ENCODE data around the gene FRMD8. TPM values are rescaled to one million over a fixed set of nuclear protein-coding genes. Genes with fewer than 3 reads are reported as not detected.
A peak's percentile ranks its signal among the peaks of the same experiment; 100 is the strongest.

The FRMD8 gene
- total and polyA plus RNA-seq, 2 of the 8 experiments (the other 6 are each of a cell fraction or from before 2014, with no cell fraction given): 15.0 to 19.2 TPM

- Histone ChIP-seq H3K27me3 (replicated peaks in 1 of 4; ENCODE audit: control insufficient read depth in 3 of 4, extremely low read depth in 1 of 4, insufficient read depth in 3 of 4, low read length in 3 of 4) (peaks cover 7 to 29% (median 19%) of the 10 kb centered on the region in 4 experiments), H4K5ac (ENCODE audit: insufficient read length, low read depth, low read length) (no peak overlapping the region), H2AK5ac (ENCODE audit: low read depth, low read length) (no peak overlapping the region), H4K91ac (replicated peaks; ENCODE audit: insufficient read length, low read length) (no peak overlapping the region), H3K79me1 (ENCODE audit: low read depth, low read length) (no peaks in the 10 kb centered on the region), H3K27ac (ENCODE audit: low read depth, low read length) (no peak overlapping the region), H3K36me3 (ENCODE audit: control insufficient read depth in 2 of 4, insufficient read depth in 4 of 4, low read length in 3 of 4) (peaks cover 7 to 26% (median 12%) of the 10 kb centered on the region in 4 experiments; a peak in 7 of 8 replicates), H3K4me3 (ENCODE audit: extremely low read depth in 1 of 4, insufficient read depth in 2 of 4, low read depth in 3 of 4, low read length in 4 of 4) (peak overlapping the region; percentile 57 to 73 (median 64)), H2BK20ac (ENCODE audit: low read length) (no peak overlapping the region), H4K20me1 (replicated peaks in 1 of 2; ENCODE audit: control insufficient read depth in 1 of 2, insufficient read depth in 2 of 2, low read length in 2 of 2) (peaks cover 2 to 8% of the 10 kb centered on the region in 2 experiments), H2BK12ac (ENCODE audit: low read depth, low read length) (0 out of 2 replicates have a peak overlapping the region, but pooled peaks have one; percentile 63), H3K23ac (ENCODE audit: insufficient read length) (no peak overlapping the region), H3K14ac (ENCODE audit: insufficient read length) (no peak overlapping the region), H3K9me3 (ENCODE audit: insufficient read depth in 2 of 2, low read depth in 1 of 2, low read length in 1 of 2) (no peaks in the 10 kb centered on the region), H3K4me2 (ENCODE audit: insufficient read depth in 1 of 2, low read depth in 2 of 2, low read length in 2 of 2) (peak overlapping the region; percentile 90 to 100), H2BK15ac (ENCODE audit: low read length) (no peak overlapping the region), H3K23me2 (ENCODE audit: low read depth, low read length) (peaks cover 9% of the 10 kb centered on the region), H2BK120ac (replicated peaks; ENCODE audit: low read depth, low read length) (no peak overlapping the region), H2AFZ (ENCODE audit: low read length) (peak overlapping the region; percentile 72), H3K18ac (ENCODE audit: extremely low read depth, low read length) (no peak overlapping the region; the same call in 1 of the 2 replicates), H3K4me1 (replicated peaks in 1 of 4; ENCODE audit: control insufficient read depth in 3 of 4, insufficient read depth in 4 of 4, low read length in 3 of 4) (peaks cover 0 to 10% (median 3%) of the 10 kb centered on the region in 4 experiments; a peak in 5 of 7 replicates), H3K4ac (replicated peaks; ENCODE audit: insufficient read length, low read depth, low read length) (no peak overlapping the region), H3K79me2 (ENCODE audit: control insufficient read depth in 1 of 2, insufficient read depth in 2 of 2, low read length in 2 of 2) (no peaks in the 10 kb centered on the region), H3K9ac (replicated peaks in 1 of 4; ENCODE audit: extremely low read depth in 1 of 4, low read depth in 3 of 4, low read length in 3 of 4) (no peak overlapping the region; a peak in 1 of 7 replicates), H4K8ac (ENCODE audit: extremely low read depth, insufficient read depth, low read length) (peak overlapping the region; percentile 48; the same call in 1 of the 2 replicates), H3K56ac (replicated peaks; ENCODE audit: insufficient read length, low read depth, low read length) (no peak overlapping the region), H2BK5ac (ENCODE audit: low read depth, low read length) (no peak overlapping the region)
- TF ChIP-seq E2F6 (IDR thresholded peaks at IDR 0.05): peak; percentile 70
- TF ChIP-seq NANOG (IDR thresholded peaks at IDR 0.05; ENCODE audit: insufficient read depth, low read depth, low read length, poor library complexity, severe bottlenecking): no peak
- peak; percentile 24 for TF ChIP-seq KDM4A (IDR thresholded peaks at IDR 0.05; ENCODE audit: low read depth, low read length, severe bottlenecking)
- peak; percentile 59 for TF ChIP-seq MAX (IDR thresholded peaks at IDR 0.05)
- no peak for TF ChIP-seq GTF2F1 (IDR thresholded peaks at IDR 0.05; ENCODE audit: borderline replicate concordance, low read depth, low read length)
- no peak for TF ChIP-seq TBP (IDR thresholded peaks at IDR 0.05; ENCODE audit: low read depth, low read length)
- 0 out of 2 replicates have a peak, but pooled peaks have one; percentile 20 for TF ChIP-seq RBBP5 (IDR thresholded peaks at IDR 0.05; ENCODE audit: borderline replicate concordance, low read depth, low read length)
- no peak; the same call in 1 of the 2 replicates for TF ChIP-seq TAF1 (IDR thresholded peaks at IDR 0.05; ENCODE audit: low read depth, low read length)
- CTCF ChIA-PET (ENCODE audit: partially characterized antibody): interaction anchor here (0.8 to 3.3 kb wide), 18 partner anchors 8 to 170 kb away, joined by 3 to 16 read pairs (median 4); partner anchors contain the start of gene SCYL1
- POLR2A ChIA-PET (ENCODE audit: partially characterized antibody): interaction anchor here (0.8 to 4.0 kb wide), 11 partner anchors 11 to 151 kb away, joined by 3 to 26 read pairs (median 3); partner anchors contain the start of gene MALAT1
- FAIRE-seq (no peak), DNase-seq (ENCODE audit: low read depth in 1 of 2, low spot score in 2 of 2) (peak in 1 of 2 experiments; percentile 71)
- WGBS, 2 experiments (ENCODE audit: extremely low coverage in 1 of 2, insufficient coverage in 1 of 2, insufficient read length in 1 of 2, insufficient replicate concordance in 2 of 2, low coverage in 1 of 2, low lambda C conversion rate in 2 of 2, missing lambda C conversion rate in 1 of 2): 2% methylated on average over 22 of the region's 47 CpGs; no CpG with 5 or more reads in 1 of the 2 experiments
Measured at GRCh38 chr11:65355013-65355775, 31.2 kb upstream of the FRMD8 start.

Measured in H1 (cell line).